HepG2 (cell line): ENCODE data around the gene ZNF615. TPM values are rescaled to one million over a fixed set of nuclear protein-coding genes. Genes with fewer than 3 reads are reported as not detected.

ENCODE experiments used
- GTF3A ChIP-seq: sonication (generic); formaldehyde crosslinking; conservative IDR thresholded peaks from 2 replicates; pipeline ENCODE4 v1.4.0; 2020; ENCODE audit warnings: mild to moderate bottlenecking, missing genetic modification reagents
- KMT2A ChIP-seq: sonication (generic); formaldehyde crosslinking; IDR thresholded peaks from 2 replicates; pipeline ENCODE4 v1.4.0; 2020; ENCODE audit warnings: missing genetic modification reagents
- MTA3 ChIP-seq: sonication (generic); formaldehyde crosslinking; IDR thresholded peaks from 2 replicates; pipeline ENCODE4 v1.4.0; 2020; ENCODE audit warnings: missing genetic modification reagents
- NAIF1 ChIP-seq: sonication (generic); formaldehyde crosslinking; IDR thresholded peaks from 2 replicates; pipeline ENCODE4 v1.5.0; 2020; ENCODE audit warnings: mild to moderate bottlenecking, missing genetic modification reagents, borderline replicate concordance
- NONO ChIP-seq, 2 experiments: fragments of 450-650 bp in 1 of 2; sonication (generic) in 1 of 2; formaldehyde crosslinking in 1 of 2; IDR thresholded peaks in 1 of 2; conservative IDR thresholded peaks in 1 of 2; 2 replicates each; pipeline versions ENCODE4 v1.6.1 to v1.8.0; 2017 to 2022; ENCODE audit warnings: mild to moderate bottlenecking in 1 of 2, missing genetic modification reagents in 1 of 2, moderate library complexity in 1 of 2
- PAF1 ChIP-seq: IDR thresholded peaks from 2 replicates; pipeline ENCODE4 v1.6.1; 2016; ENCODE audit warnings: missing genetic modification reagents, missing compliant biosample characterization
- SOX5 ChIP-seq: IDR thresholded peaks from 2 replicates; pipeline ENCODE4 v1.6.1; 2016; ENCODE audit warnings: borderline replicate concordance
- TCF7L2 ChIP-seq: IDR thresholded peaks from 2 replicates; pipeline ENCODE4 v1.6.1; 2011; ENCODE audit warnings: mild to moderate bottlenecking, low read depth, low read length, moderate library complexity
- ZFX ChIP-seq: sonication (generic); formaldehyde crosslinking; IDR thresholded peaks from 2 replicates; pipeline ENCODE4 v1.4.0; 2020; ENCODE audit warnings: mild to moderate bottlenecking, low read depth, missing genetic modification reagents, moderate library complexity
- ZNF143 ChIP-seq: sonication (generic); formaldehyde crosslinking; IDR thresholded peaks from 2 replicates; pipeline ENCODE4 v1.4.0; 2020; ENCODE audit warnings: missing genetic modification reagents
- ZNF180 ChIP-seq: sonication (generic); formaldehyde crosslinking; IDR thresholded peaks from 2 replicates; pipeline ENCODE4 v1.4.0; 2020; ENCODE audit warnings: low read depth, missing genetic modification reagents, borderline replicate concordance
- ZNF225 ChIP-seq: sonication (generic); formaldehyde crosslinking; IDR thresholded peaks from 2 replicates; pipeline ENCODE4 v1.4.0; 2020; ENCODE audit warnings: mild to moderate bottlenecking, missing genetic modification reagents
- ZNF552 ChIP-seq: sonication (generic); formaldehyde crosslinking; IDR thresholded peaks from 2 replicates; pipeline ENCODE4 v1.9.0; 2022; ENCODE audit warnings: missing genetic modification reagents, mild to moderate bottlenecking, borderline replicate concordance
- ZNF674 ChIP-seq: sonication (generic); formaldehyde crosslinking; IDR thresholded peaks from 2 replicates; pipeline ENCODE4 v1.5.0; 2020; ENCODE audit warnings: low read depth, mild to moderate bottlenecking, missing genetic modification reagents
- ZSCAN9 ChIP-seq: IDR thresholded peaks from 2 replicates; pipeline ENCODE4 v1.6.1; 2016; ENCODE audit warnings: borderline replicate concordance
- polyA plus RNA-seq, 8 experiments: library from polyadenylated mRNA; depleted of rRNA in 3 of 8; stranded (reverse) in 7 of 8; unstranded in 1 of 8; fragments of >200 nt; fragmentation: Illumina TruSeq in 4 of 8; extraction: Trizol in 4 of 8; gene quantifications; 2 replicates each; pipeline versions ENCODE4 v1.2.1 to v1.2.3, GENCODE V29; 2011 to 2016; ENCODE audit warnings: low read depth in 4 of 8, missing spikeins in 1 of 8, mixed read lengths in 1 of 8; ENCODE audit not compliant: insufficient read depth in 1 of 8
- total RNA-seq, 5 experiments: library from RNA; depleted of rRNA; stranded (reverse); fragments of >200 nt; fragmentation: Illumina TruSeq; extraction: Trizol; gene quantifications; 2 replicates each; pipeline ENCODE4 v1.2.3, GENCODE V29; 2016; ENCODE audit warnings: low read depth in 1 of 5
- TF ChIP-seq, protein P1 (sequence below): sonication (generic); formaldehyde crosslinking; IDR thresholded peaks from 2 replicates; pipeline ENCODE4 v1.9.0; 2021; ENCODE audit warnings: missing genetic modification reagents, borderline replicate concordance
- TF ChIP-seq, protein P2 (sequence below): sonication (generic); formaldehyde crosslinking; IDR thresholded peaks from 2 replicates; pipeline ENCODE4 v1.8.1; 2022; ENCODE audit warnings: low read depth, mild to moderate bottlenecking, missing genetic modification reagents
- TF ChIP-seq, protein P3 (sequence below): sonication (generic); formaldehyde crosslinking; IDR thresholded peaks from 2 replicates; pipeline ENCODE4 v1.5.1; 2020; ENCODE audit warnings: missing genetic modification reagents, mild to moderate bottlenecking, borderline replicate concordance
- TF ChIP-seq, protein P4 (sequence below): sonication (generic); formaldehyde crosslinking; IDR thresholded peaks from 2 replicates; pipeline ENCODE4 v1.8.0; 2022; ENCODE audit warnings: missing genetic modification reagents, mild to moderate bottlenecking, borderline replicate concordance

Gene ZNF615
- total and polyA plus RNA-seq, 2 of the 13 experiments (the other 11 are each of a cell fraction or from before 2014, with no cell fraction given): 5.2 to 7.8 TPM

DNA sequence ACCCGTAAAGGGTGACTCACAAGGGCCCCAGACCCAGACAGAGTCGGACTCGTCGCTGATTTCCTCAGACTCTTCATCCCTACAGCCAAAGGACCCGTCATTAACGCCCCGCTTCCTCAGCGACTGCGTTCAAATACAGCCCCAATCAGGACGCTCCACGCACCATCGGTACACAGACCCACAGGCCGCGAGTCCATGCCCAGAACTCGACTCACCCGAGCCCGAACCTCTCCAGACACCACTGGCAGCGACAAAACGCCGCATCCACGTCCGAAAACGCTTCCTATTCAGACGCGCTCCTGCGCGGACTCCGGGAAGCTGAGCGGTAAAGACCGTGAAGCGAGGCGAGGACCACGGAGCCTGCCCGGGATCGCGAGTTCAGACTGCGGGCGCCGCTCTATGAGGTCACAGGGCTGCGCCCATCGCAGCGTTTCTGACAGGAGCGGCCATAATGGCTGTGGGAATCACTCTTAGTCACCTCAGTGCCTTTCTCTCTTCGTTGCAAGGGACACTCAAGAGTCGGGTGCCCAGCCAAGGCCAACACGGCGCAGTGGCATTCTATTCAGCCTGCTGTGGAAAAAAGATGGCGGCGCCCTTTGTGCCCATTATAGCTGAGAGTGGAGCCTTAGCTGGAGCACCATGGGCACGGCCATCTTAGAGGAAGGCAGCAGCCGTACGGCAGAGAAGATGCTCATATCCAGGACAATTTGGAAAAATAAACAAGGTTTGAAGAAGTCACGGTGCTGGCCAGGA, 20.2 kb upstream of the ZNF615 start, which contains the start of gene ZNF614 (continued):
- TF ChIP-seq, protein P1, sequence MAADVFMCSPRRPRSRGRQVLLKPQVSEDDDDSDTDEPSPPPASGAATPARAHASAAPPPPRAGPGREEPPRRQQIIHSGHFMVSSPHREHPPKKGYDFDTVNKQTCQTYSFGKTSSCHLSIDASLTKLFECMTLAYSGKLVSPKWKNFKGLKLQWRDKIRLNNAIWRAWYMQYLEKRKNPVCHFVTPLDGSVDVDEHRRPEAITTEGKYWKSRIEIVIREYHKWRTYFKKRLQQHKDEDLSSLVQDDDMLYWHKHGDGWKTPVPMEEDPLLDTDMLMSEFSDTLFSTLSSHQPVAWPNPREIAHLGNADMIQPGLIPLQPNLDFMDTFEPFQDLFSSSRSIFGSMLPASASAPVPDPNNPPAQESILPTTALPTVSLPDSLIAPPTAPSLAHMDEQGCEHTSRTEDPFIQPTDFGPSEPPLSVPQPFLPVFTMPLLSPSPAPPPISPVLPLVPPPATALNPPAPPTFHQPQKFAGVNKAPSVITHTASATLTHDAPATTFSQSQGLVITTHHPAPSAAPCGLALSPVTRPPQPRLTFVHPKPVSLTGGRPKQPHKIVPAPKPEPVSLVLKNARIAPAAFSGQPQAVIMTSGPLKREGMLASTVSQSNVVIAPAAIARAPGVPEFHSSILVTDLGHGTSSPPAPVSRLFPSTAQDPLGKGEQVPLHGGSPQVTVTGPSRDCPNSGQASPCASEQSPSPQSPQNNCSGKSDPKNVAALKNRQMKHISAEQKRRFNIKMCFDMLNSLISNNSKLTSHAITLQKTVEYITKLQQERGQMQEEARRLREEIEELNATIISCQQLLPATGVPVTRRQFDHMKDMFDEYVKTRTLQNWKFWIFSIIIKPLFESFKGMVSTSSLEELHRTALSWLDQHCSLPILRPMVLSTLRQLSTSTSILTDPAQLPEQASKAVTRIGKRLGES (CRISPR knock-in tag): no peak
- TF ChIP-seq, protein P2, sequence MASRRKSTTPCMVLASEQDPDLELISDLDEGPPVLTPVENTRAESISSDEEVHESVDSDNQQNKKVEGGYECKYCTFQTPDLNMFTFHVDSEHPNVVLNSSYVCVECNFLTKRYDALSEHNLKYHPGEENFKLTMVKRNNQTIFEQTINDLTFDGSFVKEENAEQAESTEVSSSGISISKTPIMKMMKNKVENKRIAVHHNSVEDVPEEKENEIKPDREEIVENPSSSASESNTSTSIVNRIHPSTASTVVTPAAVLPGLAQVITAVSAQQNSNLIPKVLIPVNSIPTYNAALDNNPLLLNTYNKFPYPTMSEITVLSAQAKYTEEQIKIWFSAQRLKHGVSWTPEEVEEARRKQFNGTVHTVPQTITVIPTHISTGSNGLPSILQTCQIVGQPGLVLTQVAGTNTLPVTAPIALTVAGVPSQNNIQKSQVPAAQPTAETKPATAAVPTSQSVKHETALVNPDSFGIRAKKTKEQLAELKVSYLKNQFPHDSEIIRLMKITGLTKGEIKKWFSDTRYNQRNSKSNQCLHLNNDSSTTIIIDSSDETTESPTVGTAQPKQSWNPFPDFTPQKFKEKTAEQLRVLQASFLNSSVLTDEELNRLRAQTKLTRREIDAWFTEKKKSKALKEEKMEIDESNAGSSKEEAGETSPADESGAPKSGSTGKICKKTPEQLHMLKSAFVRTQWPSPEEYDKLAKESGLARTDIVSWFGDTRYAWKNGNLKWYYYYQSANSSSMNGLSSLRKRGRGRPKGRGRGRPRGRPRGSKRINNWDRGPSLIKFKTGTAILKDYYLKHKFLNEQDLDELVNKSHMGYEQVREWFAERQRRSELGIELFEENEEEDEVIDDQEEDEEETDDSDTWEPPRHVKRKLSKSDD (CRISPR knock-in tag): peak; percentile 81
- peak; percentile 90 for TF ChIP-seq KMT2A
- TF ChIP-seq NONO (IDR thresholded peaks at IDR 0.05): no peak
- peak; percentile 81 for TF ChIP-seq NONO (CRISPR knock-in tag; conservative IDR thresholded peaks at IDR 0.05)
- TF ChIP-seq, protein P3, sequence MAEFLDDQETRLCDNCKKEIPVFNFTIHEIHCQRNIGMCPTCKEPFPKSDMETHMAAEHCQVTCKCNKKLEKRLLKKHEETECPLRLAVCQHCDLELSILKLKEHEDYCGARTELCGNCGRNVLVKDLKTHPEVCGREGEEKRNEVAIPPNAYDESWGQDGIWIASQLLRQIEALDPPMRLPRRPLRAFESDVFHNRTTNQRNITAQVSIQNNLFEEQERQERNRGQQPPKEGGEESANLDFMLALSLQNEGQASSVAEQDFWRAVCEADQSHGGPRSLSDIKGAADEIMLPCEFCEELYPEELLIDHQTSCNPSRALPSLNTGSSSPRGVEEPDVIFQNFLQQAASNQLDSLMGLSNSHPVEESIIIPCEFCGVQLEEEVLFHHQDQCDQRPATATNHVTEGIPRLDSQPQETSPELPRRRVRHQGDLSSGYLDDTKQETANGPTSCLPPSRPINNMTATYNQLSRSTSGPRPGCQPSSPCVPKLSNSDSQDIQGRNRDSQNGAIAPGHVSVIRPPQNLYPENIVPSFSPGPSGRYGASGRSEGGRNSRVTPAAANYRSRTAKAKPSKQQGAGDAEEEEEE (CRISPR knock-in tag): no peak
- no peak for TF ChIP-seq PAF1 (CRISPR knock-in tag)
- TF ChIP-seq ZNF552: peak; percentile 61
- no peak for TF ChIP-seq ZSCAN9 (CRISPR knock-in tag)
- TF ChIP-seq SOX5: no peak
- no peak for TF ChIP-seq ZNF180 (CRISPR knock-in tag)
- TF ChIP-seq ZFX: peak; percentile 90
- TF ChIP-seq, protein P4, sequence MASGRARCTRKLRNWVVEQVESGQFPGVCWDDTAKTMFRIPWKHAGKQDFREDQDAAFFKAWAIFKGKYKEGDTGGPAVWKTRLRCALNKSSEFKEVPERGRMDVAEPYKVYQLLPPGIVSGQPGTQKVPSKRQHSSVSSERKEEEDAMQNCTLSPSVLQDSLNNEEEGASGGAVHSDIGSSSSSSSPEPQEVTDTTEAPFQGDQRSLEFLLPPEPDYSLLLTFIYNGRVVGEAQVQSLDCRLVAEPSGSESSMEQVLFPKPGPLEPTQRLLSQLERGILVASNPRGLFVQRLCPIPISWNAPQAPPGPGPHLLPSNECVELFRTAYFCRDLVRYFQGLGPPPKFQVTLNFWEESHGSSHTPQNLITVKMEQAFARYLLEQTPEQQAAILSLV: peak; percentile 70; the same call in 1 of the 2 replicates
- peak; percentile 74 for TF ChIP-seq ZNF143 (CRISPR knock-in tag)
- TF ChIP-seq NAIF1 (CRISPR knock-in tag): no peak; the same call in 1 of the 2 replicates
- no peak for TF ChIP-seq GTF3A (CRISPR knock-in tag)
- TF ChIP-seq ZNF225 (CRISPR knock-in tag): peak; percentile 87; the same call in 1 of the 2 replicates
- no peak for TF ChIP-seq MTA3 (CRISPR knock-in tag)
- peak; percentile 77; the same call in 1 of the 2 replicates for TF ChIP-seq ZNF674 (CRISPR knock-in tag)
- TF ChIP-seq TCF7L2: no peak
